Vagina (tissue), 2 donors: Measurements from ENCODE around the gene PRTG.

Source experiments
- CTCF ChIP-seq, 3 experiments: fragments of 450-650 bp in 2 of 3; fragments of 200-600 bp in 1 of 3; sonication (generic) in 1 of 3; IDR thresholded peaks; one replicate each; pipeline ENCODE4 v1.5.1; 2017 to 2019; ENCODE audit warnings: antibody characterized with exemption in 3 of 3, mild to moderate bottlenecking in 2 of 3, moderate library complexity in 2 of 3
- POLR2A ChIP-seq, 2 donors: fragments of 450-650 bp; IDR thresholded peaks; one replicate each; pipeline ENCODE4 v1.6.1; 2017; ENCODE audit warnings: antibody characterized with exemption in 2 of 2, mild to moderate bottlenecking in 2 of 2, moderate library complexity in 2 of 2
- POLR2AphosphoS5 ChIP-seq, 2 donors: sonication (generic); formaldehyde crosslinking; IDR thresholded peaks; one replicate each; pipeline ENCODE4 v1.9.0; 2017; ENCODE audit warnings: antibody characterized with exemption in 2 of 2, mild to moderate bottlenecking in 2 of 2, low read depth in 1 of 2; ENCODE audit not compliant: insufficient read depth in 1 of 2

- TF ChIP-seq POLR2A (IDR thresholded peaks at IDR 0.05) (no peak), POLR2AphosphoS5 (IDR thresholded peaks at IDR 0.05; ENCODE audit: insufficient read depth in 1 of 2, low read depth in 1 of 2) (no peak), CTCF (IDR thresholded peaks at IDR 0.05) (no peak)
These were observed 104.2 kb downstream of the PRTG start for GRCh38 chr15:55638764-55639163.
